HG02623 (cell line): ENCODE measurements around the gene TOMM22.
"Not testable (repeated sequence)": the region's sequence is repeated elsewhere in the genome, so short reads cannot be mapped to it uniquely, and the experiment has no call there.

Source experiments
- ATAC-seq: cut with Tn5 transposase; IDR thresholded peaks from one replicate; pipeline ENCODE4 v1.9.1; 2021; ENCODE audit warnings: moderate library complexity; ENCODE audit not compliant: unreplicated experiment

TOMM22 gene

GRCh38 chr22:38681582-38682335 lies at the start of gene TOMM22:
Gene TOMM22 (plus strand): TSS chr22:38681957. CDS start chr22:38681979, 22 bp downstream.
- peak; percentile 88 for ATAC-seq

- no peak for ATAC-seq
Observed at GRCh38 chr22:38632528-38632927, 49.2 kb upstream of the TOMM22 start.

- no peak for ATAC-seq
Observed at GRCh38 chr22:38638216-38638615, 43.5 kb upstream of the TOMM22 start.

GRCh38 chr22:38638728-38639127 lies 43.0 kb upstream of the TOMM22 start:
- no peak for ATAC-seq

GRCh38 chr22:38641476-38642040 lies 40.2 kb upstream of the TOMM22 start:
- ATAC-seq: no peak

GRCh38 chr22:38644245-38644644 lies 37.5 kb upstream of the TOMM22 start:
- not testable (repeated sequence) for ATAC-seq

- ATAC-seq: no peak
Observed at GRCh38 chr22:38645430-38645829, 36.3 kb upstream of the TOMM22 start.

- ATAC-seq: no peak
Observed at GRCh38 chr22:38649841-38650522, 31.8 kb upstream of the TOMM22 start.

- ATAC-seq: no peak
Observed at GRCh38 chr22:38652859-38653258, 28.9 kb upstream of the TOMM22 start.

GRCh38 chr22:38653741-38654140 lies 28.0 kb upstream of the TOMM22 start:
- no peak for ATAC-seq

- ATAC-seq: no peak
Observed at GRCh38 chr22:38655519-38656255, 26.1 kb upstream of the TOMM22 start.

GRCh38 chr22:38656256-38657044 lies 25.3 kb upstream of the TOMM22 start, which contains the start of the genes CBY1 and FAM227A:
Gene CBY1 (plus strand): TSS chr22:38656638. CDS start chr22:38668055, 11,417 bp downstream.
Gene FAM227A (minus strand): TSS chr22:38656392. CDS start chr22:38650168, 6,224 bp downstream.
- peak; percentile 66 for ATAC-seq

- ATAC-seq: no peak
Observed at GRCh38 chr22:38657045-38657909, 24.5 kb upstream of the TOMM22 start.

- no peak for ATAC-seq
Observed at GRCh38 chr22:38674888-38675287, 6.9 kb upstream of the TOMM22 start.

- no peak for ATAC-seq
Observed at GRCh38 chr22:38675833-38676232, 5.9 kb upstream of the TOMM22 start.

- no peak for ATAC-seq
Observed at GRCh38 chr22:38684895-38685294, 3.1 kb downstream of the TOMM22 start.

- no peak for ATAC-seq
Observed at GRCh38 chr22:38685761-38686160, 4.0 kb downstream of the TOMM22 start.

- ATAC-seq: no peak
Observed at GRCh38 chr22:38689651-38690050, 7.9 kb downstream of the TOMM22 start.

GRCh38 chr22:38694049-38694448 lies 12.3 kb downstream of the TOMM22 start:
- no peak for ATAC-seq
